HG03196 (cell line): ENCODE data around the gene H2BW2.
A peak's percentile ranks its signal among the peaks of the same experiment; 100 is the strongest.
"Not testable (repeated sequence)": the region's sequence is repeated elsewhere in the genome, so short reads cannot be mapped to it uniquely, and the experiment has no call there.

ENCODE experiments used
- ATAC-seq: cut with Tn5 transposase; IDR thresholded peaks from one replicate; pipeline ENCODE4 v1.9.1; 2021; ENCODE audit not compliant: unreplicated experiment

H2BW2 gene

DNA sequence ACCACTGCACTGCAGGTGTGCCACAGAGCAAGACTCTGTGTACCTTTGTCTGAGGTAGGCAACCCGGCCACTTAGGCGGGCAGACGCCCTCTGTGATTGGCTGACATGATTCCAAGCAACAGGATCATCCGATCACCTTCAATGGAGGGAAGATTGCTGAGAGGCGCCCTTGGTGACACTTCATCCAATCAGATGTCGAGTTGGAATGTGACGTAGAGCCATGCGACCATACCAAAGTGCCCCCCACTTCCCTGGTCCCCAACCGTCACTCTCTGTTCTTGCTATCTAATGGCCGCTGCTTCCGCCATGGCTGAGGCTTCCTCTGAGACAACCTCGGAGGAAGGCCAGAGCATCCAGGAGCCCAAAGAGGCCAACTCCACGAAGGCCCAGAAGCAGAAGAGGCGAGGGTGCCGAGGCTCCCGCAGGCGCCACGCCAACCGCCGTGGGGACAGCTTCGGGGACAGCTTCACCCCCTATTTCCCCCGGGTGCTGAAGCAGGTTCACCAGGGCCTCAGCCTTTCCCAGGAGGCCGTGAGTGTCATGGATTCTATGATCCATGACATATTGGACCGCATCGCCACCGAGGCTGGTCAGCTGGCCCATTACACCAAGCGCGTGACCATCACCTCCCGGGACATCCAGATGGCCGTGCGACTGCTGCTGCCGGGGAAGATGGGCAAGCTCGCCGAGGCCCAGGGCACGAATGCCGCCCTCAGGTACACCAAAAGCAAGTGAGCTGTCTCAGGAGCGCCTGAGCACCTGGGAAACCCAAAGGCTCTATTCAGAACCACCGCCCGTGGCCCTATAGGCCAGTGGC lies at the start of gene H2BW2:
Gene H2BW2 (plus strand): TSS at position 268 of the 817 bp plus-strand sequence. CDS start 39 bp downstream, at position 307.
- no peak for ATAC-seq

DNA sequence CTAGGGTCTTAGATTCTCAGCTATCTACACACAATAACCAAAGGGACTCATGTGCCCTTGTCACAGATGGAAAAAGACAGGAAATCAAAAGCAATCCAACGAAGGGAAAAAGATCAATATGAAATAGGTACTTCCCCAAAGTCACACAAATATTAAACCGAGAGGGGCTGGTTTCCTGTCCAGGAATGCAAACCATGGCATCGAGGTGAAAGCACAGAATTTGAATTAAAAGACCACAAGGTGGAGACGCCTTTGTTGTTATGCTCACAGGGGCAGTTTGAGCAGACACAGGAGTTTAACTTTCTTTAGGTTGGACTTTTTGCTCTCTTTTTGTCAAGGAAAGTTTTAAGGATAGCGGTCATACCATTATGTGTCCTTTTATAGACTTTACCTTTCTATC lies 40.5 kb upstream of the H2BW2 start:
- ATAC-seq, result peak; percentile 76

DNA sequence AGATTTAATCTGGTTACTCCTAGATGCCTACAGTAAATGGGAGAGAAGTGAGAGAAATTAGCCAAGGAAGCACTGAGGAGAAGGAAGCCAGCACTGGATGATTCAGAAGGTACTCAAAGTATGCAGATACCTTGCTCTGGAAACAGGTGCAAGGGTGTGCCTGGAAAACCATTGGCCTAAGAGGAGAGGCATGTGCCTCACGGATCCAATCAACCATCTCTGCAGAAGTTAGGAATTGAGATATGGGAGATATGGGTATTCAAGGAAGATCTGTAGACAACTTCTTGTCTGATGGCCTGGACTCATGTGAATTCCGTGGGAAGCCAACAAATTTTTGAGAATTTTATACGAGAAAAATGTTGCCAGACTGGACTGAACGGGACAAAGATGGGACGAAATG lies 30.9 kb upstream of the H2BW2 start:
- no peak for ATAC-seq

DNA sequence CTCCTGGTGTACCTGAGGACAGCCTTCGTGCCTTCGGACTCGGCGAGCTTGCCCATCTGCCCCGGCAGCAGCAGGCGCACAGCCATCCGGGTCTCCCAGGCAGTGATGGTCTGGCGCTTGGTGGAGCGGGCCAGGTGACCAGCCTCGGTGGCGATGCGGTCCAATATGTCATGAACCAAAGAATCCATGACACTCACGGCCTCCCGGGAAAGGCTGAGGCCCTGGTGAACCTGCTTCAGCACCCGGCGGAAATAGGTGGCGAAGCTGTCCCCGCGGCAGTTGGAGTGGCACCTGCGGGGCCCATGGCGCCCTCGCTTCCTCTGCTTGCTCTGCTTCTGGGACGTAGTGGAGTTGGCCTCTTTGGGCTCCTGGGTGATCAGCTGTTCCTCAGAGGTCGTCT lies 26.6 kb upstream of the H2BW2 start:
- no peak for ATAC-seq

DNA sequence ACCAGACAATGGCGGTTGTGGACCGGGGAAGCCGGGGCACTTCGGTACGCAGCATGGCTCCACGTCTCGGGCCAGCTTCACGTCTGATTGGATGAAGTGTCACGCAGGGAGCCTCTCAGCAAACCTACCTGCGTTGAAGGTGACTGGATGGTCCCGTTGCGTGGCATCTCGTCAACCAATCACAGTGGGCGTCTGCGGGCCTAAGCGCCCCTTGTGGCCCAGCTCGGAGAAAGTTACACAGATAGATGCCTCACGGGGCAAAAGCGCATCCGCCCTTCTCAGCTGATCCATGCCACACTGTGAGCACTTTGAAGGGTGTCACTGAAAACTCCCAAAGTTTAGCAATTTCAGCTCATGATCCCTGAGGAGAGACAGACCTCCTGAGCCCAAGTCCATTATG lies 26.1 kb upstream of the H2BW2 start, which contains the start of gene H2BW1:
Gene H2BW1 (minus strand): TSS at position 103 of the 400 bp plus-strand sequence. CDS start 132 bp downstream, outside the sequence.
- ATAC-seq, result no peak

DNA sequence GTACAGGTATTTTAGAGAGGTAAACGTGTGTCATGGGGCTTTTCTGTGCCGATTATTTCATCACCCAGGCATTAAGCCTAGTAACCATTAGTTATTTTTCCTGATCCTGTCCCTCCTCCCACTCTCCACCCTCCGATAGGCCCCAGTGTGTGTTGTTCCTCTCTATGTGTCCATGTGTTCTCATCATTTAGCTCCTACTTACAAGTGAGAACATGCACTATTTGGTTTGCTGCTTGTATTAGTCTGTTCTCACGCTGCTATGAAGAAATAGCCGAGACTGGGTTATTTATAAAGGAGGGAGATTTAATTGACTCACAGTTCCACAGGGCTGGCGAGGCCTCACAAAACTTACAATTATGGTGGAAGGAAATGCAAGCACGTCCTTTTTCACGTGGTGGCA lies 24.2 kb upstream of the H2BW2 start:
- not testable (repeated sequence) for ATAC-seq

DNA sequence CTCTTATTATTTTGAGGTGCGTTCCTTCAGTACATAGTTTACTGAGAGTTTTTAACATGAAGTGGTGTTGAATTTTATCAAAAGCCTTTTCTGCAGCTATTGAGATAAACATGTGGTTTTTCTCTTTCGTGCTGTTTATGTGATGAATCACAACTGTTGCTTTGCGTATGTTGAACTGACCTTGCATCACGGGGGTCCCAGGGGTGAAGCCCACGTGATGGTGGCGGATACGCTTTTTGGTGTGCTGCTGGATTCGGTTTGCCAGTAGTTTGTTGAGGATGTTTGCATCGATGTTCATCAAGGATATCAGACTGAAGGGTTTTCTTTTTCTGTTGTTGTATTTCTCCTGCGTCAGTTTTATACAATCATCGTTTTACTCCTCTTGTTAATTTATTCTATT lies 21.6 kb upstream of the H2BW2 start:
- ATAC-seq, result no peak

DNA sequence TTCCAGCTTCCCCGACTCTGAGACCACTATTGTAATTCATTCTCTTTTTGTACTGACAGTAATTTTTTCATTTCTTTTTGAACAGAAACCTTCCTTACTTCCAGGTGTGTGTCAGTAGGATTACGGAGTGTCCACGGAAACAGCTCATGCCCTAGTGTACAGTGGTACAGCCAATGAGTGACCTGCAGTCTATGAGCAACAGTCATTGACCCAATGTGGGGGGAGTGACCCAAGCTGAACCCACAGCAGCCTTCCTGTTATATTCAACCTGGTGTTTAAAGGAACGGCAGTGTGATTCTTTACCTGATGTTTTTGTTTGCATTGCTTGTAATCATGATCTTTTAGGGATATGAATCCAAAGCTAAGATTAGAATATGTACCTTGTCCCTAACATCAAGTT lies 1.2 kb downstream of the H2BW2 start:
- ATAC-seq, result no peak

DNA sequence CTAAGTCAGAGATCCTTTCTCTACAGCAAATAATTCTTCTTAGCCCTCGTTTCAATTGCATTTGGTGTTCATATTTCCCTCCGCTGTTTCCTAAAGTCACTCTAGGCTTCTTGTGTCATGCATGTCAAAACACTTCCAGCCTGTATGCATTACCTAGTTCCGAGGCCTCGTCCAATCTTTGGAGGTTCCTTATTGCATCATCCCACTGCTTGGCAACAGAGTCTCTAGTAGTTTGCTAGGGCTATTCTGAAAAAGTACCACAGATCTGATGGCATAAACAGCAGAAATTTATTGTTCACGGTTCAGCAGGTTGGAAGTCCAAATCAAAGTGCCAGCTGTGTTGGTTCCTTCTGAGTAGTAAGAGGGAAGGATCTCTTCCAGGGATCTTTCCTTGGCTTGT lies 5.9 kb downstream of the H2BW2 start:
- ATAC-seq, result no peak

DNA sequence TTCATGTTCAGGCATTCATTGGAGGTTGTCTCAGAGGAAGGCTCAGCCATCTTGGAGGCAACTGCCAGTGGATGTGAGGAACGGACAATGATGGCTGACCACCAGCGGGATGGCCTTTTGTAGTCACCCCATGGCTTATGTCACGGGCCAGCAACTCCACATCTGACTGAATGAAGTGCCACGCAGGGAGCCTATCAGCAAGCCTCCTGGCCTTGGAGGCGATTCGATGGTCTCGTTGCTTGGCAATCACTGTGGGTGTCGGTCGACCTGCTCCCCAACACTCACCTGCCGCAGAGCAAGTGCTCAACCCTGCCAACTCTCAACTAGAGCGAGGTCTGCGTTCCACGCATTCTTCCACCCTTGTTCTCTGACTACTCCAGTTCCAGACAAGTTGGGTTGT lies 7.4 kb downstream of the H2BW2 start:
- no peak for ATAC-seq

DNA sequence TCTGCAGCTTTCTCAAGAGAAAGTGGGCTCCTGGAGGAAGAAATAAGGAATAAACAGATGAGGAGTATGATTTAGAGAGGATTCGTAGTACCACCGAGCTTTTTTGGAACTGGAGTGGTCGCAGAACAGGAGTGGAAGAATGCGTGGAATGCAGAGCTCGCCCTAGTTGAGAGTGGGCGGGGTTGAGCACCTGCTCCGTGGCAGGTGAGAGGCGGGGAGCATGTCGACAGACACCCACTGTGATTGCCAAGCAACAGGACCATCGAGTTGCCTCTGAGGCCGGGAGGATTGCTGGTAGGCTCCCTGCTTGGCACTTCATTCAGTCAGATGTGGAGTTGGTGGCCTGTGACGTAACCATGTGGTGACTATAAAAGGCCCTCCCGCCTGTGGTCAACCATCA lies 15.2 kb downstream of the H2BW2 start:
- not testable (repeated sequence) for ATAC-seq

DNA sequence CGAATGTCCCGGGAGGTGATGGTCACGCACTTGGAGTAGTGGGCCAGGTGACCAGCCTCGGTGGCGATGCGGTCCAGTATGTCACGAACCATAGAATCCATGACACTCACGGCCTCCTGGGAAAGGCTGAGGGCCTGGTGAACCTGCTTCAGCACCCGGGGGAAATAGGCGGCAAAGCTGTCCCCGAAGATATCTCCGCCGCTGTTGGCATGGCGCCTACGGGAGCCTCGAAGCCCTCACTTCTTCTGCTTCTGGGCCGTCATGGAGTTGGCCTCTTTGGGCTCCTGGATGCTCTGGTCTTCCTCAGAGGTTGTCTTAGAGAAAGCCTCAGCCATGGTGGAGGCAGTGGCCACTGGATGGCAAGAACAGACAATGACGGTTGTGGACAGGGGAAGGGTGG lies 22.9 kb downstream of the H2BW2 start:
- ATAC-seq, result not testable (repeated sequence)

DNA sequence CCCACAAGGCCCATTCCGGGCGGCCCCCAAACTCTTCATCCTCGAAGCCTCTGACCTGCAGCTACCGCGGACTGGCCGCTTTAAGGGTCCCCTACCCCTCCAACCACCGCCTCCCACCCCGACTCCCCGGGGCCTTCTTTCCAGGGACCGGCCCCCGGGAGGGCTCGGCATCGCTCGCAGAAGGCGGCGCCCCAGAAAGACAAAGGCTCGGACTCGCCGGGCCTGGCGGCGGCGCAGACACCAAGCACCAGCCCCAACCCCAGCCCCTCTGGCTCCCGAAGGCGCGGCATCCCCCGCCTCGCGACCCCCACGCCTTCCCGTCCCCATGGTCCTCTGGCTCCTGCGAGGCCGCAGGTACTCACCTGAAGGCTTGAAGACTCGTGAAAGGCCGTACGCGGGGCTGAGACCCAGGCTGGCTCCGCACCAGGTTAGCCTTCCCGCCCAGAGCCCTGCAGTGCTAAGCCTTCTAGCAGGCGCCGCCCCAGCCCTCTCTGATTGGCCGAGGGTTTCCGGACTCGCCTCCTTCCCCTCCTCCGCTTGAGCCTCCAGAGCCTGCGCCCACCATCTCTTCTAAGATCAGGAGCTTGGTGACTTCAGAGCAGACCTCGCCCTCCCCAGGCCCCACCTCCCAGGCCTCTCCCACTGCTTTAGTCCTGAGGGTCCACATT lies 36.2 kb downstream of the H2BW2 start, which contains the start of gene TMSB15C:
Gene TMSB15C (minus strand): TSS at position 459 of the 668 bp plus-strand sequence.
- peak; percentile 98 for ATAC-seq

DNA sequence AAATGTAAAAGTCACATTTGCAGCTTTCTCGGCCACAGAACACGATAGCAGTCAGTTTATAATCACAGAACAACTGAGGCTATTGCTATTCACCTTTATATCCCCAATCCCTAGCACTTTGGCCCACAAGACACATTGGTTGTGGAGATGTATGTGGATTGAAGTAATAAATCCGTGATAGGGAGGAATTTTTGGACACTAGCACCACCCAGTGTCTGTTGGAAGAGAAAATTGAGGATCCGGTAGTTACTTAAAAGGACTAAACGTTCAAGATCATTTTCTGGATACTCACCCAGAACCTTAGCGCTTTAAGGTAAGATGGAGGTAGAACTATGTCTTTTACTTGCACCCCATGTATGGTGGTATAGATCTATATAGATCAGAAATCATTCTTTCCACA lies 38.1 kb downstream of the H2BW2 start:
- ATAC-seq, result not testable (repeated sequence)

DNA sequence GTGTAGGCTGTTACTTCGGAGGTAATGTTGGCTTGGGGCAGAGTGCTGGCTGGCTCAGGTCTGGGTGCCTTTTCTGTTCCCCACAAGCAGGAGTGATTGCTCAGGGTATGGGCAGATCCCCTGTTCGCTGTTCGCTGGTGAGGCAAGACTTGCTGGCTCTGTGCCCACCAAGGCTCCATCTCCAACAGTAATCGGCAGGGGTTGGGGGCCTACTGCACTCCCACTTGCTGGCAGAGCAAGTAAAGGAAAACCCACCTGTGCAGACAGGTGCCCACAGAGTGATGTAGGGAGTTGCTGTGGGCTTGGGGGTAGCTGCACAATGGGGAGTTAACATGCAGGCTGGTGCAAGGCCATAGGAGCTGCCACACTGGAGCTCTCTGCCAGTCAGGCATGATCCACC lies 44.3 kb downstream of the H2BW2 start:
- ATAC-seq, result no peak

DNA sequence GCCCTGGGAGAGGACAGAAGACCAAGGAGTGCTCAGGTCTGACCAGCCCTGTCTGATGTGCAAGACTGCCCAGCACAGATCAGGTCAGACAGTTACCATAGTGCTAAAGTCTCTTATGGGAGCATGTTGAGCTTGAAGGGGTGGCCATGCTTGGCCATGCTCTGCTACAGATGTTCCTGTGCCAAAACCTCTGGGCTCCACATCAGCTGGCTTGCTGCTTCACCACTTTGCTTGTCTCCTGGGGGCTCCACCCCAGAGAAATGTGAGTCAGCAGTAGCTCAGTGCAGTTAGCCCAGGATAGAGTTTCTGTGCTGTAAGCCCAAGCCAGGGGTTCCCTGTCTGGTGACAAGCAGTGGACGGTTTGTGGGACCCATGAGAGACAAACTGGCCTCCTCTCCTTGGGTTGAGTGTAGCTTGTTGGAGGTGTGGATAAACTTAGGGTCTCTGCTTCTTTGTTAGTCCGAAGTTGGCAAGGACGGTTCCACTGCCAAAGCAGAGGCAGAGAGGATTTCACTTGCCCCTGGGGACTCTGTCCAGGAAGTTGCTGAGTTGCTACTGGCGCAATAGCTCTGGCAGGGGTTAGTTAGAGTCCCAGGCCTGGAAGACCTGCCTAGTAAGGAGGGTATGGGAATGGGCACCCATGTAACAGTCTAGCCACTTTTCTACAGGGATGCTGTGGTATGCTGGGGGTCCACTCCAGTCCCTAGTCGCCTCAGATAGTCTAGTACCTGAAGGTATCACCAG lies 45.0 kb downstream of the H2BW2 start:
- ATAC-seq, result no peak

DNA sequence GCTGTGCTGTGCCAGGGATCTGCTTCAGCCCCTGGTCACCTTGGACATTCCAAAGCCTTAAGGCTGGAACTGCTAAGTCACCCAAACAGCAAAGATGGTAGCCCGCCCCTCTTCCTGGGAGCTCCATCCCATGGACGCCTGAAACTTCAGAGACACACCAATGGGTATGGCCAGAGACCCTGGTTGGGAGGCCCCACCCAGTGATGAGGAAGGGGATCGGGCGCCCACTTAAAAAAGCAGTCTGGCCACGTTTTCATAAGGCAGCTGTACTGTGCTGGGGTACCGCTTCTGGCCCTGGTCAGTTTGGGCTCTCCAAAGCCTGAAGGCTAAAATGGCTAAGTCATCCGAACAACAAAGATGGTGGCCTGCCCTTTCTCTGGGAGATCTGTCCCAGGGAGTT lies 45.7 kb downstream of the H2BW2 start:
- ATAC-seq, result no peak

DNA sequence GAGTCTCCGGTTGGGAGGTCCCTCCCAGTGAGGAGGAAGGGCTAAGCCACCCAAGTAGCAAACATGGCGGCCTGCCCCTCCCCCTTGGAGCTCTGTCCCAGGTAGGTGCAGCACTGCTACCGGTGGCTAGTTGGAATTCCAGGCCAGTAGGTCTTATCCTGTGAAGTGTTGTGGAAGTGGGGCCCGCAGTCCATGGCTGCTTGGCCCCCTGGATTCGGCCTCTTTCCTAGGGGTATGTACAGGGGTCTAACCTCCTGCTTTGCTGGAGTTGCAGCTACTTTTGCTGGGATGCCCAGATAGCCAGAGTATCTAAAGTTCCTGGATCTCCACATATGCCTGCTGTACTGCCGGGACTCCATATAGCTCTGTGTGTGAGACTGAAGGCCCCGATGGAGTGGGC lies 46.2 kb downstream of the H2BW2 start:
- no peak for ATAC-seq
